HG03378 (cell line): ENCODE measurements around the gene ARHGAP18.
"Not testable (repeated sequence)": the region's sequence is repeated elsewhere in the genome, so short reads cannot be mapped to it uniquely, and the experiment has no call there.

ENCODE experiments used
- ATAC-seq: cut with Tn5 transposase; IDR thresholded peaks from one replicate; pipeline ENCODE4 v1.9.1; 2021; ENCODE audit warnings: mild to moderate bottlenecking, moderate library complexity; ENCODE audit not compliant: unreplicated experiment

ARHGAP18 gene

GRCh38 chr6:129597023-129597713 lies 112.8 kb downstream of the ARHGAP18 start:
- peak; percentile 52 for ATAC-seq

- no peak for ATAC-seq
Measured at GRCh38 chr6:129596522-129596921, 113.5 kb downstream of the ARHGAP18 start.

GRCh38 chr6:129593233-129593564 lies 116.8 kb downstream of the ARHGAP18 start:
- no peak for ATAC-seq

- ATAC-seq: no peak
Measured at GRCh38 chr6:129592516-129593232, 117.3 kb downstream of the ARHGAP18 start.

- ATAC-seq: no peak
Measured at GRCh38 chr6:129590408-129591022, 119.5 kb downstream of the ARHGAP18 start.

GRCh38 chr6:129586815-129587214 lies 123.2 kb downstream of the ARHGAP18 start:
- ATAC-seq: no peak

GRCh38 chr6:129583866-129584265 lies 126.1 kb downstream of the ARHGAP18 start:
- no peak for ATAC-seq

- no peak for ATAC-seq
Measured at GRCh38 chr6:129578315-129578714, 131.7 kb downstream of the ARHGAP18 start.

GRCh38 chr6:129577691-129578090 lies 132.3 kb downstream of the ARHGAP18 start:
- no peak for ATAC-seq

GRCh38 chr6:129576456-129576855 lies 133.5 kb downstream of the ARHGAP18 start:
- ATAC-seq: no peak

- ATAC-seq: no peak
Measured at GRCh38 chr6:129575378-129576118, 134.4 kb downstream of the ARHGAP18 start.

- not testable (repeated sequence) for ATAC-seq
Measured at GRCh38 chr6:129574605-129575004, 135.4 kb downstream of the ARHGAP18 start.

- ATAC-seq: not testable (repeated sequence)
Measured at GRCh38 chr6:129570929-129571328, 139.0 kb downstream of the ARHGAP18 start.

GRCh38 chr6:129568015-129568414 lies 142.0 kb downstream of the ARHGAP18 start:
- no peak for ATAC-seq

- ATAC-seq: no peak
Measured at GRCh38 chr6:129567374-129567773, 142.6 kb downstream of the ARHGAP18 start.

GRCh38 chr6:129565811-129566210 lies 144.2 kb downstream of the ARHGAP18 start:
- ATAC-seq: no peak

- no peak for ATAC-seq
Measured at GRCh38 chr6:129565366-129565765, 144.6 kb downstream of the ARHGAP18 start.

GRCh38 chr6:129558248-129558647 lies 151.7 kb downstream of the ARHGAP18 start:
- no peak for ATAC-seq

- no peak for ATAC-seq
Measured at GRCh38 chr6:129555206-129555832, 154.7 kb downstream of the ARHGAP18 start.

- ATAC-seq: no peak
Measured at GRCh38 chr6:129552413-129552812, 157.6 kb downstream of the ARHGAP18 start.

GRCh38 chr6:129551486-129551885 lies 158.5 kb downstream of the ARHGAP18 start:
- no peak for ATAC-seq
